Measurements from ENCODE around the gene LEP. TPM values are rescaled to one million over a fixed set of nuclear protein-coding genes. Genes with fewer than 3 reads are reported as not detected.
A peak's percentile ranks its signal among the peaks of the same experiment; 100 is the strongest.

Gene LEP
- total RNA-seq, 6 experiments from 2014 or later: not detected

- peaks cover 16% of the 10 kb centered on the region for H3K27me3 Mint-ChIP-seq (ENCODE audit: insufficient read depth)
- no peak overlapping the region for H3K27ac Mint-ChIP-seq
- peaks cover 25% of the 10 kb centered on the region for H3K4me1 Mint-ChIP-seq (ENCODE audit: low read depth)
- H3K36me3 Mint-ChIP-seq (ENCODE audit: low read depth): peaks cover 3% of the 10 kb centered on the region; the same call in 1 of the 2 replicates
- TF ChIP-seq CTCF (IDR thresholded peaks at IDR 0.05): no peak
- no peaks in the 10 kb centered on the region for H3K9me3 Mint-ChIP-seq
- DNase-seq: no peak
- H3K4me3 Mint-ChIP-seq: no peak overlapping the region
Measured at GRCh38 chr7:128268233-128268632, 27.2 kb downstream of the LEP start.

GRCh38 chr7:128270826-128271272, 29.8 kb downstream of the LEP start:
- peaks cover 25% of the 10 kb centered on the region for H3K4me1 Mint-ChIP-seq (ENCODE audit: low read depth)
- no peak overlapping the region for H3K27ac Mint-ChIP-seq
- no peaks in the 10 kb centered on the region for H3K9me3 Mint-ChIP-seq
- no peaks in the 10 kb centered on the region; the same call in 1 of the 2 replicates for H3K36me3 Mint-ChIP-seq (ENCODE audit: low read depth)
- no peak for DNase-seq
- TF ChIP-seq CTCF (IDR thresholded peaks at IDR 0.05): peak; percentile 12; the same call in 1 of the 2 replicates
- no peak overlapping the region; the same call in 1 of the 2 replicates for H3K4me3 Mint-ChIP-seq
- H3K27me3 Mint-ChIP-seq (ENCODE audit: insufficient read depth): peaks cover 23% of the 10 kb centered on the region

GRCh38 chr7:128271471-128271941, 30.4 kb downstream of the LEP start:
- TF ChIP-seq CTCF (IDR thresholded peaks at IDR 0.05): no peak
- Mint-ChIP-seq H3K4me1 (ENCODE audit: low read depth) (peaks cover 21% of the 10 kb centered on the region), H3K27me3 (ENCODE audit: insufficient read depth) (peaks cover 18% of the 10 kb centered on the region), H3K27ac (no peak overlapping the region; the same call in 1 of the 2 replicates), H3K4me3 (peak overlapping the region; percentile 82), H3K9me3 (no peaks in the 10 kb centered on the region), H3K36me3 (ENCODE audit: low read depth) (no peaks in the 10 kb centered on the region; the same call in 1 of the 2 replicates)
- DNase-seq: no peak

- Mint-ChIP-seq H3K4me3 (peak overlapping the region; percentile 82), H3K4me1 (ENCODE audit: low read depth) (peaks cover 16% of the 10 kb centered on the region), H3K9me3 (no peaks in the 10 kb centered on the region), H3K36me3 (ENCODE audit: low read depth) (no peaks in the 10 kb centered on the region; the same call in 1 of the 2 replicates), H3K27ac (no peak overlapping the region), H3K27me3 (ENCODE audit: insufficient read depth) (peaks cover 16% of the 10 kb centered on the region)
- TF ChIP-seq CTCF (IDR thresholded peaks at IDR 0.05): no peak
- DNase-seq: no peak
Measured at GRCh38 chr7:128271942-128272481, 30.9 kb downstream of the LEP start.

- no peak for DNase-seq
- Mint-ChIP-seq H3K4me3 (no peak overlapping the region), H3K36me3 (ENCODE audit: low read depth) (peaks cover 10% of the 10 kb centered on the region), H3K4me1 (ENCODE audit: low read depth) (peaks cover 6% of the 10 kb centered on the region), H3K27me3 (ENCODE audit: insufficient read depth) (peaks cover 16% of the 10 kb centered on the region), H3K9me3 (peaks cover 5% of the 10 kb centered on the region), H3K27ac (no peak overlapping the region)
- no peak for TF ChIP-seq CTCF (IDR thresholded peaks at IDR 0.05)
Measured at GRCh38 chr7:128274246-128274883, 33.3 kb downstream of the LEP start.
